Fibroblast of lung (primary cell): ENCODE results near the gene TOPBP1. TPM values are rescaled to one million over a fixed set of nuclear protein-coding genes. Genes with fewer than 3 reads are reported as not detected.

ENCODE experiments used
- DNase-seq, 2 donors: peaks; one replicate each; pipeline versions ENCODE4 v3.0.0 to v3.0.0-alpha.2; 2010; ENCODE audit warnings: low read depth in 2 of 2
- H2AFZ ChIP-seq: 2 replicates; pipeline ENCODE4 v1.5.1; 2012; ENCODE audit warnings: low read length, control low read depth, inconsistent platforms
- H3K27ac ChIP-seq: 2 replicates; pipeline ENCODE4 v1.5.1; 2011; ENCODE audit warnings: low read length, control low read depth; ENCODE audit not compliant: insufficient read depth
- H3K27me3 ChIP-seq: 2 replicates; pipeline ENCODE4 v1.5.1; 2011; ENCODE audit warnings: mild to moderate bottlenecking, low read length; ENCODE audit not compliant: control insufficient read depth, insufficient read depth
- H3K36me3 ChIP-seq: 2 replicates; pipeline ENCODE4 v1.5.1; 2011; ENCODE audit warnings: low read length; ENCODE audit not compliant: control insufficient read depth, insufficient read depth
- H3K4me1 ChIP-seq: 2 replicates; pipeline ENCODE4 v1.5.1; 2011; ENCODE audit warnings: low read length; ENCODE audit not compliant: control insufficient read depth, insufficient read depth; ENCODE audit errors: extremely low read depth
- H3K4me2 ChIP-seq: 2 replicates; pipeline ENCODE4 v1.5.1; 2011; ENCODE audit warnings: low read length, control low read depth; ENCODE audit not compliant: insufficient read depth; ENCODE audit errors: extremely low read depth
- H3K4me3 ChIP-seq, 4 experiments: fragments of 200-600 bp in 1 of 4; sonication (generic) in 1 of 4; replicated peaks in 1 of 4; 2 replicates each; pipeline ENCODE4 v1.5.1; 2011 to 2016; ENCODE audit warnings: low read length in 4 of 4, low read depth in 3 of 4, mild to moderate bottlenecking in 3 of 4, control low read depth in 2 of 4, inconsistent platforms in 1 of 4, mixed read lengths in 1 of 4; ENCODE audit not compliant: insufficient read depth in 1 of 4; ENCODE audit errors: control extremely low read depth in 1 of 4
- H3K79me2 ChIP-seq: 2 replicates; pipeline ENCODE4 v1.5.1; 2012; ENCODE audit warnings: mild to moderate bottlenecking, low read length, inconsistent platforms; ENCODE audit not compliant: control insufficient read depth, insufficient read depth
- H3K9ac ChIP-seq: 2 replicates; pipeline ENCODE4 v1.5.1; 2011; ENCODE audit warnings: mild to moderate bottlenecking, low read length, control low read depth; ENCODE audit not compliant: insufficient read depth
- H3K9me3 ChIP-seq: 2 replicates; pipeline ENCODE4 v1.5.1; 2012; ENCODE audit warnings: low read depth, low read length; ENCODE audit not compliant: control insufficient read depth, insufficient read depth
- H4K20me1 ChIP-seq: 2 replicates; pipeline ENCODE4 v1.5.1; 2011; ENCODE audit warnings: low read length; ENCODE audit not compliant: control insufficient read depth, insufficient read depth; ENCODE audit errors: extremely low read depth
- EZH2 ChIP-seq: IDR thresholded peaks from 2 replicates; pipeline ENCODE4 v1.5.1; 2012; ENCODE audit warnings: low read length, control low read depth, mild to moderate bottlenecking; ENCODE audit errors: missing control alignments
- polyA plus RNA-seq, 2 donors: library from polyadenylated mRNA; depleted of rRNA in 1 of 2; stranded (reverse) in 1 of 2; unstranded in 1 of 2; fragments of >200 nt; gene quantifications; 2 replicates each; pipeline ENCODE4 v1.2.1, GENCODE V29; 2011 to 2012; ENCODE audit warnings: missing spikeins in 1 of 2
- total RNA-seq: library from RNA; depleted of rRNA; stranded (reverse); fragments of >200 nt; gene quantifications from 2 replicates; pipeline ENCODE4 v1.2.1, GENCODE V29; 2014
- TF ChIP-seq, protein P1 (sequence below), 2 donors: IDR thresholded peaks in 1 of 2; conservative IDR thresholded peaks in 1 of 2; 1 replicate in 1 of 2; 2 replicates in 1 of 2; pipeline ENCODE4 v1.5.1; 2011 to 2012; ENCODE audit warnings: low read length in 2 of 2, control low read depth in 1 of 2, inconsistent platforms in 1 of 2, low read depth in 1 of 2, mild to moderate bottlenecking in 1 of 2

The TOPBP1 gene
- total and polyA plus RNA-seq, 2 donors (not counting 1 experiment from before 2014, with no cell fraction given) = 15.2 to 20.8 TPM

DNA sequence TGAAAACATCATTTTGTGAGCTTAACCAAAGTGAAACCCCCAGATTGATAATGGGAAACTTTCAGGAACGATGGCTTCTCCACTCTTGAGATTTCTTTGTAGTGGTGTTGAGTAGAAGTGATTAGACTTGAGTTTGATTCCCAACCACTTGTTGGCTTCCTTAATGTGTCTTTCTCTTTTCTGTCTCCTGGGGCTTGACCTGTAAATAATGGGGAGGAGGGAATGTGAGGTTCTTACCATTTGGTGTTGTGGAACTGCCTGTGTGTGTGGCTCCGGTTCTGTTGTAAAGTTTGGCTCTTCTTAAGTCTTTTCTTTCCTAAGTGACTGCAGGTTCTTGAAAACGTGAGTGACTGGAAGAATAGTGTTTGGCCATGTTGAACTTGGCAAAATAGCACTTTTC lies 85.6 kb downstream of the TOPBP1 start:
- H3K4me1 ChIP-seq = peaks cover 14% of the 10 kb centered on the region
- H4K20me1 ChIP-seq = peaks cover 5% of the 10 kb centered on the region
- no peaks in the 10 kb centered on the region for H3K27me3 ChIP-seq
- peak overlapping the region; percentile 38 for H3K9ac ChIP-seq
- peak overlapping the region; percentile 37 for H3K27ac ChIP-seq
- TF ChIP-seq, protein P1, sequence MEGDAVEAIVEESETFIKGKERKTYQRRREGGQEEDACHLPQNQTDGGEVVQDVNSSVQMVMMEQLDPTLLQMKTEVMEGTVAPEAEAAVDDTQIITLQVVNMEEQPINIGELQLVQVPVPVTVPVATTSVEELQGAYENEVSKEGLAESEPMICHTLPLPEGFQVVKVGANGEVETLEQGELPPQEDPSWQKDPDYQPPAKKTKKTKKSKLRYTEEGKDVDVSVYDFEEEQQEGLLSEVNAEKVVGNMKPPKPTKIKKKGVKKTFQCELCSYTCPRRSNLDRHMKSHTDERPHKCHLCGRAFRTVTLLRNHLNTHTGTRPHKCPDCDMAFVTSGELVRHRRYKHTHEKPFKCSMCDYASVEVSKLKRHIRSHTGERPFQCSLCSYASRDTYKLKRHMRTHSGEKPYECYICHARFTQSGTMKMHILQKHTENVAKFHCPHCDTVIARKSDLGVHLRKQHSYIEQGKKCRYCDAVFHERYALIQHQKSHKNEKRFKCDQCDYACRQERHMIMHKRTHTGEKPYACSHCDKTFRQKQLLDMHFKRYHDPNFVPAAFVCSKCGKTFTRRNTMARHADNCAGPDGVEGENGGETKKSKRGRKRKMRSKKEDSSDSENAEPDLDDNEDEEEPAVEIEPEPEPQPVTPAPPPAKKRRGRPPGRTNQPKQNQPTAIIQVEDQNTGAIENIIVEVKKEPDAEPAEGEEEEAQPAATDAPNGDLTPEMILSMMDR (conservative IDR thresholded peaks at IDR 0.05 in 1 of 2, IDR thresholded peaks at IDR 0.05 in 1 of 2; ENCODE audit: low read depth in 1 of 2, low read length in 2 of 2) = no peak
- TF ChIP-seq EZH2 = no peak
- peak in 1 of 2 donors; percentile 25 for DNase-seq
- peaks cover 64% of the 10 kb centered on the region for H3K79me2 ChIP-seq
- H3K36me3 ChIP-seq = peaks cover 6% of the 10 kb centered on the region
- no peak overlapping the region for H2AFZ ChIP-seq
- H3K9me3 ChIP-seq = no peaks in the 10 kb centered on the region
- peak overlapping the region; percentile 91 for H3K4me2 ChIP-seq
- peak overlapping the region; percentile 76 to 90 (median 84) for H3K4me3 ChIP-seq

DNA sequence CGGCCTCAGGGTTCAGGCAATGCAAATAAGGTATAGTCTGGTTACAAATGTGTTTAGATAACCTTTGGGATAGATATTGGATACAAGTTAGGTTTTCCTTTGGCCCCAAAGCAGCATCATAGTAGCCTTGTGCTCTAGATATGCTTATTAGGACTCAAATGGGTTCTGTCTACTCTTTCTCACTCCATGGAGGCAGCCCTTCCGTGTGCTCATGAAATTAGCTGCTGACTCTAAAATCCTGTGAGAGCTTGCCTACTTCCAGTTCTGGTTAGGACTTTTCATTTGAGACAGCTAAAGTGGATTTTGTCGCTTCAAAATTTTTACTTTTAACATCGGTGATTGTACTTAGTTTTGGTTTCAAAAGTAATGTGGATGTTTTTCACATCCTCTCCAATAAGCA lies 86.7 kb downstream of the TOPBP1 start:
- H3K79me2 ChIP-seq = peaks cover 54% of the 10 kb centered on the region
- peak overlapping the region; percentile 91 for H3K4me2 ChIP-seq
- H3K4me1 ChIP-seq = peaks cover 22% of the 10 kb centered on the region
- H3K36me3 ChIP-seq = peaks cover 6% of the 10 kb centered on the region
- TF ChIP-seq EZH2 = no peak
- TF ChIP-seq, protein P1 (conservative IDR thresholded peaks at IDR 0.05 in 1 of 2, IDR thresholded peaks at IDR 0.05 in 1 of 2; ENCODE audit: low read depth in 1 of 2, low read length in 2 of 2) = no peak
- H3K9me3 ChIP-seq = no peaks in the 10 kb centered on the region
- no peak for DNase-seq
- no peak overlapping the region for H2AFZ ChIP-seq
- H3K9ac ChIP-seq = peak overlapping the region; percentile 93
- H3K27ac ChIP-seq = peak overlapping the region; percentile 95
- peak overlapping the region; percentile 76 to 90 (median 84) for H3K4me3 ChIP-seq
- H4K20me1 ChIP-seq = peaks cover 5% of the 10 kb centered on the region
- H3K27me3 ChIP-seq = no peaks in the 10 kb centered on the region

GRCh38 chr3:133574260-133574881 lies 87.4 kb downstream of the TOPBP1 start:
- H3K79me2 ChIP-seq = peaks cover 49% of the 10 kb centered on the region
- H3K4me2 ChIP-seq = peak overlapping the region; percentile 91
- no peak overlapping the region for H2AFZ ChIP-seq
- H3K9me3 ChIP-seq = no peaks in the 10 kb centered on the region
- H3K36me3 ChIP-seq = peaks cover 6% of the 10 kb centered on the region
- peak overlapping the region; percentile 93 for H3K9ac ChIP-seq
- H3K4me1 ChIP-seq = peaks cover 26% of the 10 kb centered on the region
- TF ChIP-seq, protein P1 (conservative IDR thresholded peaks at IDR 0.05 in 1 of 2, IDR thresholded peaks at IDR 0.05 in 1 of 2; ENCODE audit: low read depth in 1 of 2, low read length in 2 of 2) = peak in 1 of 2 donors; percentile 24
- TF ChIP-seq EZH2 = no peak
- peak; percentile 77 to 86 for DNase-seq
- peak overlapping the region; percentile 76 to 90 (median 84) for H3K4me3 ChIP-seq
- peak overlapping the region; percentile 95 for H3K27ac ChIP-seq
- no peaks in the 10 kb centered on the region for H3K27me3 ChIP-seq
- peaks cover 5% of the 10 kb centered on the region for H4K20me1 ChIP-seq
